Heart right ventricle (tissue), 16 donors: Measurements from ENCODE around the gene PPM1H. TPM values are rescaled to one million over a fixed set of nuclear protein-coding genes. Genes with fewer than 3 reads are reported as not detected.

Experiments
- ATAC-seq, 8 donors: fragments of 200-7000 bp; cut with Tn5 transposase; one replicate each; pipeline ENCODE4 v1.9.1; 2020; ENCODE audit warnings: mild to moderate bottlenecking in 8 of 8, moderate library complexity in 8 of 8, moderate number of reproducible peaks in 1 of 8
- DNase-seq, 2 donors: peaks; one replicate each; pipeline ENCODE4 v3.0.0-alpha.2; 2020
- H3K27ac ChIP-seq, 10 donors: fragments of 200-600 bp; sonication (generic) in 2 of 10; one replicate each; pipeline versions ENCODE4 v1.5.0 to v1.8.0; 2020 to 2022; ENCODE audit warnings: mild to moderate bottlenecking in 3 of 10
- H3K27me3 ChIP-seq, 7 donors: fragments of 200-600 bp; one replicate each; pipeline ENCODE4 v1.8.0; 2021 to 2022; ENCODE audit warnings: mild to moderate bottlenecking in 2 of 7
- H3K36me3 ChIP-seq, 9 donors: fragments of 200-600 bp; sonication (generic) in 1 of 9; one replicate each; pipeline versions ENCODE4 v1.5.0 to v1.8.0; 2020 to 2022; ENCODE audit warnings: mild to moderate bottlenecking in 2 of 9
- H3K4me1 ChIP-seq, 9 donors: fragments of 200-600 bp; sonication (generic) in 1 of 9; one replicate each; pipeline versions ENCODE4 v1.5.0 to v1.8.0; 2020 to 2022; ENCODE audit warnings: mild to moderate bottlenecking in 4 of 9
- H3K4me3 ChIP-seq, 10 donors: fragments of 200-600 bp; sonication (generic) in 2 of 10; one replicate each; pipeline versions ENCODE4 v1.5.0 to v1.8.0; 2020 to 2022; ENCODE audit warnings: mild to moderate bottlenecking in 7 of 10, moderate library complexity in 2 of 10
- H3K9me3 ChIP-seq, 11 donors: fragments of 200-600 bp in 10 of 11; sonication (generic) in 2 of 11; one replicate each; pipeline versions ENCODE4 v1.5.0 to v1.8.0; 2013 to 2022; ENCODE audit warnings: mild to moderate bottlenecking in 2 of 11, control low read depth in 1 of 11, moderate library complexity in 1 of 11
- WGBS, 2 donors: extraction: QIAGEN DNeasy Blood & Tissue Kit; methylation state at CpG; one replicate each; pipeline ENCODE4 v1.1.7; 2013; ENCODE audit warnings: inconsistent platforms in 1 of 2; 5-methylcytosine and 5-hydroxymethylcytosine counted together
- intact Hi-C, 10 donors: fragments of 100-400 bp; cut with DNase I; formaldehyde crosslinking; loops; one replicate each; pipeline versions ENCODE4 v1.11.1 to v1.14.2; 2022
- polyA plus RNA-seq, 2 donors: library from polyadenylated mRNA; stranded (reverse); fragments of 200-250 nt; gene quantifications; one replicate each; pipeline ENCODE4 v1.2.3, GENCODE V29; 2013
- total RNA-seq, 10 donors: library from RNA; stranded (reverse); fragmentation: NEBNext Ultra II Directional in 3 of 10; extraction: Animal tissue kit (Norgen Biotek cat#: 25700) in 3 of 10; gene quantifications; one replicate each; pipeline versions ENCODE4 v1.2.1 to v1.2.4, GENCODE V29; 2021 to 2023
- TF ChIP-seq, protein P1 (sequence below), 9 donors: fragments of 200-600 bp; sonication (generic) in 2 of 9; IDR thresholded peaks; one replicate each; pipeline versions ENCODE4 v1.5.0 to v1.8.0; 2021 to 2022; ENCODE audit warnings: antibody characterized with exemption in 9 of 9, mild to moderate bottlenecking in 5 of 9, moderate library complexity in 1 of 9
- donor health status: Arrhythmogenic right ventricular cardiomyopathy.
- donor health status: ischemic (EF 13 %, LVEDD 7.1; RV severe dilation, severe dysfunction).
- donor health status: healthy with polysubstance abuse.
- donor health status: DM: no; HTN: yes; CAD: no.
- donor health status: DM: no; HTN: no; CAD: no.
- donor health status: ischemic (EF 25% LVEDD 6.9; RV normal size, moderate dysfunction).
- donor health status: ischemic (EF 25% LVEDD 5.7; RV mildly dilated, moderate dysfunction).
- donor health status: healthy.
- donor health status: DM: yes; HTN: yes; CAD: no.
- donor health status: Ischemic cardiomyopathy.
- donor health status: ischemic (EF 35%, LVEDD 5.7; RV mildly dilated, moderate dysfunction).
- donor health status: nonischemic (EF 11% LVEDD 7.7; RV severe dilation, severe dysfunction).
- donor health status: DM: yes; HTN: yes; CAD: no.
- donor health status: PGD.
- donor health status: ischemic (EF 29% LVEDD 5.4; RV normal size, mild dysfunction).
- donor health status: nonischemic (EF 23%, LVEDD 6.1; RV moderate dilation, normal function).

The PPM1H gene
- total and polyA plus RNA-seq, 12 donors = 0.62 to 7.1 (median 5.3) TPM

DNA sequence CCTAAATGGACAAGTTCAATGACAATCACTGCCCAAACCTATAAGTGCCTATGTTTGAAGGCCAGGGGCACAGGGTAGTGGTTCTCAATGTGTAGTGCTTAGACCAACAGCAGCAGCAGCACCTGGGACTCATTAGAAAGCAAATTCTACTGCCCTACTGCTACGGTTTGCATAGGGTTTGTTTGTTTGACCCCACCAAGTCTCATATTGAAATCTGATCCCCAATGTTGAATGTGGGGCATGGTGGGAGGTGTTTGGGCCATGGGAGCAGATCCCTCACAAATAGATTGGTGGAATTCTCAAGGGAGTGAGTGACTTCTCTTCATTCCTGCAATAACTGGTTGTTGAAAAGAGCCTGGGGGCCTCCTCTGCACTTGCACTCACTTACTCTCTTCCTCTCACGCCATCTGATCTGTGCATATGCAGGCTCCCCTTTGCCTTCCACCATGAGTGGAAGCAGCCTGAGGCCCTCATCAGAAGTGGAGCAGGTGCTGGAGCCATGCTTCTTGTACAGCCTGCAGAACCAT lies 39.5 kb downstream of the PPM1H start:
- Histone ChIP-seq H3K4me1 (peaks cover 0 to 31% (median 11%) of the 10 kb centered on the region in 9 donors), H3K4me3 (no peak overlapping the region), H3K9me3 (no peaks in the 10 kb centered on the region), H3K27ac (no peak overlapping the region), H3K36me3 (no peaks in the 10 kb centered on the region), H3K27me3 (no peaks in the 10 kb centered on the region)
- ATAC-seq (no peak), DNase-seq (no peak)
- intact Hi-C loops = no loop called here
- WGBS, 2 donors = 81 to 87% methylated on average over 2 of the region's 2 CpGs
- TF ChIP-seq, protein P1, sequence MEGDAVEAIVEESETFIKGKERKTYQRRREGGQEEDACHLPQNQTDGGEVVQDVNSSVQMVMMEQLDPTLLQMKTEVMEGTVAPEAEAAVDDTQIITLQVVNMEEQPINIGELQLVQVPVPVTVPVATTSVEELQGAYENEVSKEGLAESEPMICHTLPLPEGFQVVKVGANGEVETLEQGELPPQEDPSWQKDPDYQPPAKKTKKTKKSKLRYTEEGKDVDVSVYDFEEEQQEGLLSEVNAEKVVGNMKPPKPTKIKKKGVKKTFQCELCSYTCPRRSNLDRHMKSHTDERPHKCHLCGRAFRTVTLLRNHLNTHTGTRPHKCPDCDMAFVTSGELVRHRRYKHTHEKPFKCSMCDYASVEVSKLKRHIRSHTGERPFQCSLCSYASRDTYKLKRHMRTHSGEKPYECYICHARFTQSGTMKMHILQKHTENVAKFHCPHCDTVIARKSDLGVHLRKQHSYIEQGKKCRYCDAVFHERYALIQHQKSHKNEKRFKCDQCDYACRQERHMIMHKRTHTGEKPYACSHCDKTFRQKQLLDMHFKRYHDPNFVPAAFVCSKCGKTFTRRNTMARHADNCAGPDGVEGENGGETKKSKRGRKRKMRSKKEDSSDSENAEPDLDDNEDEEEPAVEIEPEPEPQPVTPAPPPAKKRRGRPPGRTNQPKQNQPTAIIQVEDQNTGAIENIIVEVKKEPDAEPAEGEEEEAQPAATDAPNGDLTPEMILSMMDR (IDR thresholded peaks at IDR 0.05) = no peak

DNA sequence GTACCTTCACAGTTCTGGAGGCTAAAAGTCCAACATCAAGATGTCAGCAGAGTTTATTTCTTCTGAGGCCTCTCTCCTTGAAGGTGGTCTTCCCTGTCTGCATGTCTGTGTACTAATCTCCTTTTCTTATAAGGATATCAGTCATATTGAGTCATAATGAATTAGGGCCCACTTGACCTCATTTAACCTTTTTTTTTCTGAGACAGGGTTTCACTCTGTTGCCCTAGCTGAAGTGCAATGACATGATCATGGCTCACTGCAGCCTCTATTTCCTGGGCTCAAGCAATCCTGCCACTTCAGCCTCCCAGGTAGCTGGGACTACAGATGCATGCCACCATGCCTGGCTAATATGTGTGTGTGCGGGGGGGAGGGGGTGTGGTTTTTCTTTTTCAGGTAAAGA lies 41.7 kb downstream of the PPM1H start:
- 95 to 97% methylated on average over 1 of the region's 1 CpG for WGBS, 2 donors
- intact Hi-C loops = no loop called here
- Histone ChIP-seq H3K4me3 (no peak overlapping the region), H3K36me3 (no peaks in the 10 kb centered on the region), H3K4me1 (peaks cover 0 to 19% (median 5%) of the 10 kb centered on the region in 9 donors), H3K27me3 (no peaks in the 10 kb centered on the region), H3K27ac (no peak overlapping the region), H3K9me3 (no peaks in the 10 kb centered on the region)
- TF ChIP-seq, protein P1 (IDR thresholded peaks at IDR 0.05) = no peak
- DNase-seq = no peak
- no peak for ATAC-seq

DNA sequence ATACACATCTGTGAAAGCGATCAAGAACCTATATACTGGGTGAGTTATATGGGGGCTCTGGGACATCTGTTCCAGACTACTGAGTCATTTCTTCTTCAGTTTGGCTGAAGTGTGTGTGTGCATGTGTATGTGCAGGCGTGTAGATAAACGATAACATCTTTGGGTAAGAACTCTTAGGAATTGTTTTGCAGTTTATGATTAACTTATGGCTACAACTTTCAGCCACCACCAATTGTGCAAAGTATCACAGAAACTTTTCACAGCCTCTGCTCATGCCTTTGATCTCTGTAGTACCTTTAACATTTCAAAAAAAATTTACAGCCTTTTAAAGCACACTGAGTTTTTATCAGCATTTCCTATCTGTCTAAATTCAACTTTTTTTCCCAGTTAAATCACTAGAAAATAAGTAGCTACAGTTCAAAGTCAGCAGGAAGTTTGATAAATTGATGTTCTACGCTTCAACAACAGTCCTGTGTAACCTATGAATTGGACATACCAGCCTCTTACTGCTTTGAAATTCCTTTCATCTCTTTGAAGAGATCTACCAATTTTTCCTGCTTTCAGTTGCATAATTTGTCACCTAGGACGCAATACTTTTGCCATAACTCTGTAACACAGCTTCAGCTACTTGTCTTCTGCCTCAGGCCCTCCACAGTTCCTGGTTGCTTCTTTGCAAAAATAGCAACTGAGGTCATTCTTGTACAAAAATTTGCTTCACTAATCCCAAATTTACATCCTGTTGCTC lies 43.0 kb downstream of the PPM1H start:
- ATAC-seq = no peak
- WGBS, 2 donors = 81 to 89% methylated on average over 5 of the region's 5 CpGs
- no peaks in the 10 kb centered on the region for H3K9me3 ChIP-seq
- no peak for DNase-seq
- H3K27ac ChIP-seq = no peak overlapping the region
- peaks cover 0 to 19% (median 5%) of the 10 kb centered on the region in 9 donors for H3K4me1 ChIP-seq
- H3K27me3 ChIP-seq = no peaks in the 10 kb centered on the region
- intact Hi-C loops = no loop called here
- H3K36me3 ChIP-seq = no peaks in the 10 kb centered on the region
- H3K4me3 ChIP-seq = no peak overlapping the region
- TF ChIP-seq, protein P1 (IDR thresholded peaks at IDR 0.05) = no peak

DNA sequence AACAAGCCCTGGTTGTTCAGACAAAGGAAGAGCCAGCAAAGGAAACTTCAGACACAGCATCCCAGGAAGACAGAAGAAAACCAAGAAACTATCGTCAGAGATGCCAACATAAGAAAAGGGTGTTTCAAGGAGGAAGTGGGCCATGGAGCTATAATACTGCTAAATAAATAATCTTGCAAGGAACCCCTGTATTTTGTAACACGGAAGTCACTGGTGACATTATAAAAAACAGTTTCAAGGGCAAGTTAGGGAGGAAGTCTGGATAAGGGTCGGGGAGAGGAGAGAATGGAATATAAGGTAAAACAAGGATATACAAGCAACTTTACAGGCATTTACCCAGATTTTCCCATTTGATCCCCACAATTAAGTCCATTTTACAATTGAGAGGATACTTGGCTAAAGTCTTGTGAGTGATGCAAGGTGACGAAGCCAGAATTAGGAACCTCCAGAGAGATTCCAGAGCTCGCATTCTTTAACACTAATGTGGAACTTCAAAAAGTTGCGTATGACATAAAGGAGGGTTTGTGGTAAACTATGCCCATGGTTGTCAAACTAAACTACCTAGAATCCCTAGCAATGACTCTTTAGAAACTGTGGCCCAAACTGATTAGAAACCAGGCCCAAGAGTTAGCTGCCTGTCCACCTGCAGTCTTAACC lies 46.4 kb downstream of the PPM1H start:
- H3K9me3 ChIP-seq = peaks cover 0 to 4% (median 0%) of the 10 kb centered on the region in 11 donors
- 88 to 93% methylated on average over 6 of the region's 6 CpGs for WGBS, 2 donors
- H3K36me3 ChIP-seq = no peaks in the 10 kb centered on the region
- no peak for DNase-seq
- no peaks in the 10 kb centered on the region for H3K27me3 ChIP-seq
- TF ChIP-seq, protein P1 (IDR thresholded peaks at IDR 0.05) = no peak
- ATAC-seq = no peak
- no peak overlapping the region for H3K27ac ChIP-seq
- H3K4me1 ChIP-seq = peaks cover 0 to 19% (median 5%) of the 10 kb centered on the region in 9 donors
- no peak overlapping the region for H3K4me3 ChIP-seq
- intact Hi-C loops = no loop called here
